Right ventricle myocardium superior (tissue), 1 donor: ENCODE measurements around the gene GRAP. TPM values are rescaled to one million over a fixed set of nuclear protein-coding genes. Genes with fewer than 3 reads are reported as not detected.

Experiments
- ATAC-seq: fragments of 200-7000 bp; cut with Tn5 transposase; one replicate; pipeline ENCODE4 v1.9.1; 2020; ENCODE audit warnings: mild to moderate bottlenecking; ENCODE audit not compliant: poor library complexity
- DNase-seq: peaks from one replicate; pipeline ENCODE4 v3.0.0-alpha.2; 2020
- intact Hi-C: fragments of 100-400 bp; cut with DNase I; formaldehyde crosslinking; loops from one replicate; pipeline ENCODE4 v1.11.2; 2022
- total RNA-seq: library from RNA; stranded (reverse); fragmentation: NEBNext Ultra II Directional; extraction: Animal tissue kit (Norgen Biotek cat#: 25700); gene quantifications from one replicate; pipeline ENCODE4 v1.2.1, GENCODE V29; 2021
- donor health status: DM: no; HTN: yes; CAD: no; lungs with severe emphysema.

The GRAP gene
- total RNA-seq, 1 donor from 2014 or later, result 2.0 TPM

GRCh38 chr17:19010729-19011505, 35.8 kb downstream of the GRAP start:
- no peak for DNase-seq
- peak; percentile 51 for ATAC-seq
- intact Hi-C loops, result no loop called here

GRCh38 chr17:19009970-19010369, 36.8 kb downstream of the GRAP start:
- DNase-seq (no peak), ATAC-seq (no peak)
- intact Hi-C loops, result no loop called here

GRCh38 chr17:19006698-19007097, 40.1 kb downstream of the GRAP start:
- ATAC-seq, result no peak
- DNase-seq, result no peak
- intact Hi-C loops, result no loop called here

GRCh38 chr17:19005789-19006430, 40.8 kb downstream of the GRAP start:
- no peak for ATAC-seq
- intact Hi-C loops, result no loop called here
- DNase-seq, result no peak

GRCh38 chr17:19005137-19005773, 41.5 kb downstream of the GRAP start:
- DNase-seq (no peak), ATAC-seq (no peak)
- intact Hi-C loops, result no loop called here

GRCh38 chr17:19004421-19005136, 42.2 kb downstream of the GRAP start, which contains the start of gene FAM83G:
Gene FAM83G (minus strand): TSS chr17:19004764. CDS start chr17:19004041, 723 bp downstream.
- intact Hi-C loops, result no loop called here
- peak; percentile 71 for ATAC-seq

GRCh38 chr17:19003543-19004420, 43.0 kb downstream of the GRAP start:
- intact Hi-C loops, result no loop called here
- DNase-seq, result no peak

More at GRCh38 chr17:19004421-19005136, 42.2 kb downstream of the GRAP start, which contains the start of gene FAM83G:
- peak; percentile 74 for DNase-seq

GRCh38 chr17:19002805-19003542, 43.8 kb downstream of the GRAP start:
- intact Hi-C loops, result no loop called here
- no peak for ATAC-seq
- DNase-seq, result no peak

More at GRCh38 chr17:19003543-19004420, 43.0 kb downstream of the GRAP start:
- ATAC-seq, result peak; percentile 36

GRCh38 chr17:19001907-19002590, 44.7 kb downstream of the GRAP start:
- DNase-seq, result no peak
- ATAC-seq, result no peak
- intact Hi-C loops, result no loop called here

- DNase-seq, result no peak
- intact Hi-C loops, result no loop called here
- ATAC-seq, result no peak
Measured at GRCh38 chr17:19000531-19001325, 46.0 kb downstream of the GRAP start.

GRCh38 chr17:18999911-19000310, 46.8 kb downstream of the GRAP start:
- DNase-seq (no peak), ATAC-seq (no peak)
- intact Hi-C loops, result no loop called here

GRCh38 chr17:18999394-18999793, 47.4 kb downstream of the GRAP start:
- ATAC-seq (no peak), DNase-seq (no peak)
- intact Hi-C loops, result no loop called here

- DNase-seq, result no peak
- peak; percentile 17 for ATAC-seq
- intact Hi-C loops, result no loop called here
Measured at GRCh38 chr17:18997650-18998196, 49.0 kb downstream of the GRAP start.

- ATAC-seq (no peak), DNase-seq (no peak)
- intact Hi-C loops, result no loop called here
Measured at GRCh38 chr17:18996458-18996857, 50.3 kb downstream of the GRAP start.

- ATAC-seq (no peak), DNase-seq (no peak)
- intact Hi-C loops, result no loop called here
Measured at GRCh38 chr17:18995220-18995619, 51.5 kb downstream of the GRAP start.

- ATAC-seq (no peak), DNase-seq (no peak)
- intact Hi-C loops, result no loop called here
Measured at GRCh38 chr17:18994631-18995030, 52.1 kb downstream of the GRAP start.
